T-helper 17 cell (primary cell): ENCODE results near the gene TIGD1. TPM values are rescaled to one million over a fixed set of nuclear protein-coding genes. Genes with fewer than 3 reads are reported as not detected.

ENCODE experiments used
- ATAC-seq: fragments of 150-1000 bp; cut with Tn5 transposase; 2 replicates; pipeline ENCODE4 v1.10.0; 2021; ENCODE audit warnings: mild to moderate bottlenecking, moderate library complexity
- DNase-seq, 3 donors: peaks; one replicate each; pipeline versions ENCODE4 v3.0.0 to v3.0.0-alpha.2; 2020 to 2021
- H3K9me3 ChIP-seq: one replicate; pipeline ENCODE4 v1.7.0; 2013; ENCODE audit warnings: low read length, mild to moderate bottlenecking; ENCODE audit not compliant: control insufficient read depth, poor library complexity, severe bottlenecking
- H3K27ac Mint-ChIP-seq: one replicate; pipeline ENCODE4 v1.8.0; 2022; ENCODE audit warnings: mild to moderate bottlenecking, moderate library complexity, mixed read lengths
- H3K27me3 Mint-ChIP-seq: one replicate; pipeline ENCODE4 v1.8.0; 2022; ENCODE audit warnings: mixed read lengths
- H3K36me3 Mint-ChIP-seq: one replicate; pipeline ENCODE4 v1.8.0; 2022; ENCODE audit warnings: low read depth, mixed read lengths
- H3K4me1 Mint-ChIP-seq: one replicate; pipeline ENCODE4 v1.8.0; 2022; ENCODE audit warnings: mild to moderate bottlenecking, mixed read lengths
- H3K4me3 Mint-ChIP-seq: one replicate; pipeline ENCODE4 v1.8.0; 2022; ENCODE audit warnings: mild to moderate bottlenecking, moderate library complexity, mixed read lengths
- total RNA-seq, 4 donors: library from RNA in 2 of 4; stranded (reverse) in 2 of 4; gene quantifications; one replicate each; pipeline ENCODE4 v1.2.3 and lab custom pipeline; 2022 to 2026

TIGD1 gene
- 10 to 100 TPM; 14.6 to 17.2 TPM for total RNA-seq
- 31.5 to 33.8 reads per million in 2 donors for total RNA-seq (lab: John Stamatoyannopoulos, UW)

GRCh38 chr2:232550354-232551249 is at the start of gene TIGD1, which contains the start of gene EIF4E2:
TIGD1 (minus strand) TSS chr2:232550557; CDS start chr2:232549882, 675 bp downstream.
EIF4E2 (plus strand) TSS chr2:232550689; CDS start chr2:232550725, 36 bp downstream.
- peak within 1 kb of the TSS; percentile 96 for H3K4me3 Mint-ChIP-seq
- DNase-seq (peak; percentile 80 to 84 (median 81)), ATAC-seq (peak; percentile 87)
- H3K27me3 Mint-ChIP-seq, result no peaks in the 10 kb centered on the region
- no peaks in the 10 kb centered on the region for H3K9me3 ChIP-seq
- H3K27ac Mint-ChIP-seq, result peak within 1 kb of the TSS; percentile 96
- peaks cover 64% of the 10 kb centered on the region for H3K4me1 Mint-ChIP-seq
- peaks cover 4% of the 10 kb centered on the region for H3K36me3 Mint-ChIP-seq

DNA sequence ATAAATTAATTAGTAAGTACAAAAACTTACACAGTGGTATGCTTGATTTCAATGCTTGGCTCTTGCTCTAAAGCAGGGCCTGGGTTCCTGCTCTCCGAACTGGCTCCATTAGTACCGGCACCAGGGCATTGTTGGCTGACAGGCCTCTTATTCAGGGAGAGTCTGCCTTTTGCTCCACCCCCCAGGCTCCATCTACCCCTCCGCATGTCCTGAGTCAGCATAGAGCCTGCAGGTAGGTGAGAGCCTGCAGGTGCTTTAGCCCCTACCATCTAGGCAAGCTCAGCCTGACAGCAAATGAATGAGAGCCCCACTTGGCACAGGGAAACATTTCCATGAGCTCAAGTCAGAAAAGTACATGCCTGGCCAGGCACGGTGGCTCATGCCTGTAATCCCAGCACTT is 47.9 kb upstream of the TIGD1 start:
- no peaks in the 10 kb centered on the region for H3K36me3 Mint-ChIP-seq
- no peak overlapping the region for H3K27ac Mint-ChIP-seq
- no peaks in the 10 kb centered on the region for H3K4me1 Mint-ChIP-seq
- H3K27me3 Mint-ChIP-seq, result no peaks in the 10 kb centered on the region
- DNase-seq (no peak), ATAC-seq (no peak)
- no peaks in the 10 kb centered on the region for H3K9me3 ChIP-seq
- no peak overlapping the region for H3K4me3 Mint-ChIP-seq

GRCh38 chr2:232597362-232598079 is 47.2 kb upstream of the TIGD1 start:
- no peak overlapping the region for H3K27ac Mint-ChIP-seq
- ATAC-seq (no peak), DNase-seq (no peak)
- H3K9me3 ChIP-seq, result no peaks in the 10 kb centered on the region
- H3K4me3 Mint-ChIP-seq, result no peak overlapping the region
- H3K4me1 Mint-ChIP-seq, result no peaks in the 10 kb centered on the region
- no peaks in the 10 kb centered on the region for H3K27me3 Mint-ChIP-seq
- no peaks in the 10 kb centered on the region for H3K36me3 Mint-ChIP-seq

- Mint-ChIP-seq H3K27ac (no peak overlapping the region), H3K4me3 (no peak overlapping the region)
- no peak for DNase-seq
These were observed 43.6 kb upstream of the TIGD1 start for GRCh38 chr2:232593982-232594381.

GRCh38 chr2:232592772-232593395 is 42.5 kb upstream of the TIGD1 start:
- H3K27ac Mint-ChIP-seq, result peak overlapping the region; percentile 22
- no peaks in the 10 kb centered on the region for H3K27me3 Mint-ChIP-seq

More at GRCh38 chr2:232593982-232594381, 43.6 kb upstream of the TIGD1 start:
- no peak for ATAC-seq
- Mint-ChIP-seq H3K36me3 (no peaks in the 10 kb centered on the region), H3K27me3 (no peaks in the 10 kb centered on the region), H3K4me1 (no peaks in the 10 kb centered on the region)
- H3K9me3 ChIP-seq, result no peaks in the 10 kb centered on the region

DNA sequence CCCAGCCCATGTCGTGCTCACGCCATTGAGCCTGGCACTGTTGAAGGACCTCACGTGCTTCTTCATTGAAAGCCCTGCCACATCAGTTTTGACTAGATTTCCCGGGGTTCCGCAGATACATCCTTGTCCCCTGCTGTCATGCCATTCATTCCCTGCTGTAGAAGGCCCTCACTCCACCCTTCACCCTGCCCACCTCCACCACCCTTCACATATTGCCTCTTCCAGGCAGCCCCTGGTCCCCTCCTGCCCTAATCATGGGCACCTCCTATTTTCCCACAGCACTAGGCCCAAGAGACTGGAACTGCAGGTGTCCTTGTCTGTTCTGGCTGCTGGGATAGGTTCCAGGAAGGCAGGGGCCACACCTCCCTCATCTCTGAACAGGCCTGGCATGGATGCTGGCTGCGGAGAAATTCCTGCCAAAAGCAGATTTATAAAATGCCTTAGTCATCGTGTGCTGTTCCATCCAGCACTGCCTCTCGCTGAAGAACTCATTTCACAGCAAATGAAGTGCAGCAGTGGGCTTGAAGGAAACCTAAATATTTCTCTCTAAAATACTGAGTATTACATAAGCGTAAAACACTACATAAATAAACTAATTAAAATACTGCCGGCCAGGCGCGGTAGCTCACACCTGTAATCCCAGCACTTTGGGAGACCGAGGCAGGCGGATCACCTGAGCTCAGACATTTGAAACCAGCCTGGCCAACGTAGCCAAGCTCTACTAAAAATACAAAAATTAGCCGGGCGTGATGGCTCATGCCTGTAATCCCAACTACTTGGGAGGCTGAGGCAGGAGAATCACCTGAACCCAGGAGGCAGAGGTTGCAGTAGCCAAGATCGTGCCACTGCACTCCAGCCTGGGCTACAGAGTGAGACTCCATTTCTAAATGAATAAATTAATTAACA is 38.6 kb upstream of the TIGD1 start:
- ATAC-seq (no peak), DNase-seq (no peak)
- Mint-ChIP-seq H3K4me3 (no peak overlapping the region), H3K27ac (no peak overlapping the region), H3K27me3 (no peaks in the 10 kb centered on the region), H3K36me3 (peaks cover 3% of the 10 kb centered on the region), H3K4me1 (no peaks in the 10 kb centered on the region)
- H3K9me3 ChIP-seq, result no peaks in the 10 kb centered on the region

More at GRCh38 chr2:232592772-232593395, 42.5 kb upstream of the TIGD1 start:
- Mint-ChIP-seq H3K4me1 (no peaks in the 10 kb centered on the region), H3K4me3 (no peak overlapping the region), H3K36me3 (peaks cover 3% of the 10 kb centered on the region)
- H3K9me3 ChIP-seq, result no peaks in the 10 kb centered on the region
- DNase-seq (no peak), ATAC-seq (no peak)

GRCh38 chr2:232588031-232588430 is 37.7 kb upstream of the TIGD1 start:
- H3K27me3 Mint-ChIP-seq, result no peaks in the 10 kb centered on the region
- no peak overlapping the region for H3K4me3 Mint-ChIP-seq
- DNase-seq (no peak), ATAC-seq (no peak)
- no peak overlapping the region for H3K27ac Mint-ChIP-seq
- no peaks in the 10 kb centered on the region for H3K9me3 ChIP-seq
- H3K36me3 Mint-ChIP-seq, result peaks cover 6% of the 10 kb centered on the region
- no peaks in the 10 kb centered on the region for H3K4me1 Mint-ChIP-seq

- DNase-seq (no peak), ATAC-seq (no peak)
- Mint-ChIP-seq H3K36me3 (peaks cover 11% of the 10 kb centered on the region), H3K27me3 (no peaks in the 10 kb centered on the region), H3K4me3 (no peak overlapping the region), H3K4me1 (no peaks in the 10 kb centered on the region), H3K27ac (no peak overlapping the region)
- no peaks in the 10 kb centered on the region for H3K9me3 ChIP-seq
These were observed 37.2 kb upstream of the TIGD1 start for GRCh38 chr2:232587512-232587911.

DNA sequence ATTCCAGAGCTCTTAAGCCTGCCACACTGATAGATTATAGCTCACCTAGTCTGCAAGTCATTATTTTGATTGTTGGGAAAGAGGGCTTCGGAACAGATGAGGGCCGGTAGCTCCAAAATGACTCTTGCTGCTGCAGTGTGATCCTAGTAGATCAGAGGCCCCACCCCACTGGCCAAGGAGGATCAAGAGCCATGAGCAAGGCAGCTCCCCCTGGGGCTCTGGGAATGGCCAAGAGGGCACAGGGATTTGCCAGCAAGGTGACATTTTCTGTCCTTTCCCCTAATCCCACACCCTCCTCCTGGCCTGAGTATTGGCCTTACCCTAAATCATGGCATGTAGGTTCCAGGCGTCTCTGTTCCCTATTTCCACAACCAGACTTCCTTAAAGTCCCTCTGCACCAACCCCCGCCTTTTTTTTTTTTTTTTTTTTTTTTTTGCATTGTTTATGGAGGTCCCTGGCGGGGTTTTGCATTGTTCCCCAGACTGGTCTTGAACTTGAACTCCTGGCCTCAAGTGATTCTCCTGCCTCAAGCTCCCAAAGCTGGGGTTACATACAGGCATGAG is 36.7 kb upstream of the TIGD1 start:
- no peaks in the 10 kb centered on the region for H3K9me3 ChIP-seq
- Mint-ChIP-seq H3K27me3 (no peaks in the 10 kb centered on the region), H3K4me1 (no peaks in the 10 kb centered on the region), H3K27ac (no peak overlapping the region), H3K36me3 (peaks cover 12% of the 10 kb centered on the region), H3K4me3 (no peak overlapping the region)
- no peak for DNase-seq
- ATAC-seq, result no peak

GRCh38 chr2:232584238-232584637 is 33.9 kb upstream of the TIGD1 start:
- H3K27me3 Mint-ChIP-seq, result no peaks in the 10 kb centered on the region
- H3K27ac Mint-ChIP-seq, result no peak overlapping the region
- no peak overlapping the region for H3K4me3 Mint-ChIP-seq
- DNase-seq (no peak), ATAC-seq (no peak)
- H3K4me1 Mint-ChIP-seq, result peaks cover 5% of the 10 kb centered on the region
- H3K9me3 ChIP-seq, result no peaks in the 10 kb centered on the region
- peaks cover 19% of the 10 kb centered on the region for H3K36me3 Mint-ChIP-seq

DNA sequence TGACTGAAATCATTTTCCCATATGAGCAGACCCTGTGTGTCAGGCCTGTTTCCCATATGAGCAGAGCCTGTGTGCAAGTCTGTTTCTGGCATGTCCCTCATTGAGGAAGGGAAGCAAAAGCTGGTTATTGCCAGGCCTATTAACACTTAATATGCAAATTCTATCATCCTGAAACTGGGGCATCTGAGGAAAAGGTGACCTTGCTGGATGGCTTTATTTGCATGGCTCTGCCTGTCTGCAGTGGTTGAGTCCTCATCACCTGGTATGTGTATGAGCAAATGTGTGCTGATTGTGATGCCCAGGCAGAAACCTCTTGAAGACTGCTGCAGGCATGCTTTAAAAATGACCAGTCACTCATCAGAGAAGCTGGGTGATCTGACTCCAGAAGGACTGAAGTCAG is 31.4 kb upstream of the TIGD1 start:
- H3K36me3 Mint-ChIP-seq, result peaks cover 19% of the 10 kb centered on the region
- no peak for DNase-seq
- H3K4me3 Mint-ChIP-seq, result no peak overlapping the region
- no peak overlapping the region for H3K27ac Mint-ChIP-seq
- peaks cover 5% of the 10 kb centered on the region for H3K4me1 Mint-ChIP-seq
- no peak for ATAC-seq
- no peaks in the 10 kb centered on the region for H3K27me3 Mint-ChIP-seq
- H3K9me3 ChIP-seq, result no peaks in the 10 kb centered on the region

DNA sequence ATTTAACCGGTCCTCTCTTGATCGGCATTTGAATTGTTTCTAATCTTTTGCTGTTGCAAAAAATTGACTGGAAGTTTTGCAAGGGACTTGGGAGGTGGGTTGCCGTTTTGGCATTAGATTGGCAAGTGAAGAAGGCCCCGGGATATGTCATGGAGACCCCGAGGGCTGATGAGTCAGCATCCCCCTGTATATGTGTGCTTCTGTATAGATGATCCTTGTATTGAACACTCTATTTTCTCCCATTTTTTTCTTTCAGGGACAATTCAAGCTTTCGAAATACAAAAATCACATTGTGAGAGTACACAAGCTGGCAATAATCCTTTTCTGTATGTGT is 30.3 kb upstream of the TIGD1 start:
- Mint-ChIP-seq H3K4me1 (peaks cover 5% of the 10 kb centered on the region), H3K36me3 (peaks cover 19% of the 10 kb centered on the region), H3K27me3 (no peaks in the 10 kb centered on the region), H3K27ac (no peak overlapping the region), H3K4me3 (no peak overlapping the region)
- no peak for ATAC-seq
- DNase-seq, result no peak
- no peaks in the 10 kb centered on the region for H3K9me3 ChIP-seq
